Measurements from ENCODE around the gene CEL.
"Not testable (repeated sequence)": the region's sequence is repeated elsewhere in the genome, so short reads cannot be mapped to it uniquely, and the experiment has no call there.

The CEL gene

GRCh38 chr9:133046900-133047295 lies 14.9 kb upstream of the CEL start:
- DNase-seq (ENCODE audit: low read depth in 2 of 2), result no peak

GRCh38 chr9:133048595-133048994 lies 13.2 kb upstream of the CEL start:
- DNase-seq (ENCODE audit: low read depth in 2 of 2), result no peak

- DNase-seq (ENCODE audit: low read depth in 2 of 2), result no peak
Measured at GRCh38 chr9:133049043-133049442, 12.7 kb upstream of the CEL start.

DNA sequence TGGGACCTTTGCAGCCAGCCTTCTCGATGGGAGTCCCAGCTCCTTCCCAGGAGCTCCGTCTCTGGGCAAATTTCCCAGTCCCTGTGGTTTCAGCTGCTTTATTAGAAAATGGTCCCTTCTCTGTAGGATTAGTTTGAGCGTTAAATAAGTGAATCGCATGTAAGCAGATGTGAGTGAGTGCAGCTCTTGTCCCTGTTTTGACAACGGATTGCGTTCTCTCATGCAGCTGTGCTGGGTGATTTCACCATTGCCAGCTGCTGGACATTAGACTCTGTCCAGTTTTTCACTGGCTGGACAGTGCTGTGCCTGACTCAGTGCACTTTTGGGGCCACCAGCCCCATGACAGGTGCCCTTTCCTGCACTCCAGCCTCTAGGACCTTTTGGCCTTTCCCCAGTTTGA lies 11.6 kb upstream of the CEL start:
- DNase-seq (ENCODE audit: low read depth in 2 of 2), result no peak

GRCh38 chr9:133050781-133051180 lies 11.0 kb upstream of the CEL start:
- DNase-seq (ENCODE audit: low read depth in 2 of 2), result no peak

DNA sequence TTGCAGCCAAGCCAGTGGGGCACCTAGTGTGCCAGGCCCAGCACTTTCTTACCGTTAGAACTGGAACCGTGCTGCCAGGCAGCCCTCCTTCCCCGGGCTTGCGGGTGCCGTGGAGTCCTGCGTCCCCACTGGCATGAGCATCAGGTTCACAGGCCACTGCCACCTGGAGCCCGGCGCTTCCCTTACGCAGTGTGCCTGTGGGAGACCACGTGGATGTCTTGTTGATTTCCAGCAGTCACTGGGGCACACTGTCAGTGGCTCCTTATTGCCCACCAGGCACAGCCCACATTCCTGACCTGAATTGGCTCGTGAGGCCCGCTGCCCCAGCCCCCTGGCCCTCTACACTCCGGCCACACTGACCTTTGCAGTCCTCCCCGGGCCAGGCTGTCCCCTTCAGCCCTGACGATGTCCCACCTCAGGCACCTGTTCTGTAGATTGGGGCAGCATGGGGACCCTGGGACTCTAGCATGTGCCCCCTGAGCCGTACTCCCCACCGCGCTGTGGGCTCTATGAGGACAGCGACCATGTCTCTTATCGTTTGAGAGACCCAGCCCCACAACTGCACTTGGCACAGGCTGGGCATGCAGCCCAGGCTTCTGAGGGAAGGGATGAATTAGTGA lies 10.4 kb upstream of the CEL start:
- DNase-seq (ENCODE audit: low read depth in 2 of 2), result no peak

DNA sequence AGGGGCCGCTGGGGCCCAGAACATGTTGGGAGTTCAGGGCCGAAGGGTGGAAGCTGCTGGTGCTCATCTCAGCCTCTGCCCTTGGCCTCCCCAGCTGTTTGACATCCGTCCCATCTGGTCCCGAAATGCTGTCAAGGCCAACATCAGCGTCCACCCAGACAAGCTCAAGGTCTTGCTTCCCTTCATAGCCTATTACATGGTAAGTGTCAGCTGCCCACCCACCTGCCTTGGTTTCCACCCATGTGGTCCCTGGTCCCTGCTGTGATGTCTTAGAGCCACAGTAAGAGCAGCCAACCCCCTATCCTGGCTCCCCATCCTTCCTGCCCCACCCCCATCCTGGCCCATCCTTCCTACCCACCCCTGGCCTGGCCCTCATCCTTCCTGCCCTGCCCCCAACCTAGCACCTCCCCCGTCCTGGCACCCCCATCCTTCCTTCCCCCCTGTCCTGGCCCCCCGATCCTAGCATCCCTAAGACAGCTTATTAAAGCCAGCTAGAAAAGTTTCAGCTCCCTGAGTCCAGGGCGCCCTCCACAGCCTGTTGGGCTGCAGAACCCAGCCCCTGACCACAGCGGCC lies 9.7 kb upstream of the CEL start:
- DNase-seq (ENCODE audit: low read depth in 2 of 2), result no peak

DNA sequence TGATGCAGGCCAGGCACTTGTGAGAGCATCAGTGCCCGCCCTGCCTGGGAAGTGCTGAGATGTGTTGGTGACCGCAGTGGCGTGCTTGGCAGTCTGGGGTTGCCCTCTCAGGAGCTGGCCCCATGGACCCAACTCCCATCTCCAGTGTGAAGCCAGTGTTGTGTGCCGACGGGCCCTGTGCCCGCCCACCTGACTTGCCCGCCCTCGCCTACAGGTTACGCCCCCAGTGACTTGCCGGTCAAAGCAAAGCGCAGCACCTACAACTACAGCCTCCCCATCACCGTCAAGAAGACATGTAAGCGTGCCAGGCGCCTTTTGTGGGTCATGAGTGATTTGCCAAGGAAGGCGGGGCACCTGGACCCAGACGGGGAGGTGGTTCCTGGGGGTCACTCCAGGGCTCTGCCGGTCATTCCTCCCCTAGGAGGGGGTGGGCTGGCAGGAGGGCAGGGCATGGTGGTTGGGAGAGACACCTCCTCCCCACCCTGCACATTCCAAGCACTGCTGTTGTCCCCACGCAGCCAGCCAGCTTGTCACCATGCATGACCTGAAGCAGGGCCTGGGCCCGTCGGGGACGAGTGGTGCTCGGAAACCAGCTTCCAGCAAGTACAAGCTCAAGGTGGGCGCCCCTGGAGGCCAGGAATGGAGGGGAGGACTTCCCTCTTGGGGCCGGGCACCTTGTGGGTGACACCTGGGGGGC lies 7.4 kb upstream of the CEL start:
- DNase-seq (ENCODE audit: low read depth in 2 of 2), result no peak

DNA sequence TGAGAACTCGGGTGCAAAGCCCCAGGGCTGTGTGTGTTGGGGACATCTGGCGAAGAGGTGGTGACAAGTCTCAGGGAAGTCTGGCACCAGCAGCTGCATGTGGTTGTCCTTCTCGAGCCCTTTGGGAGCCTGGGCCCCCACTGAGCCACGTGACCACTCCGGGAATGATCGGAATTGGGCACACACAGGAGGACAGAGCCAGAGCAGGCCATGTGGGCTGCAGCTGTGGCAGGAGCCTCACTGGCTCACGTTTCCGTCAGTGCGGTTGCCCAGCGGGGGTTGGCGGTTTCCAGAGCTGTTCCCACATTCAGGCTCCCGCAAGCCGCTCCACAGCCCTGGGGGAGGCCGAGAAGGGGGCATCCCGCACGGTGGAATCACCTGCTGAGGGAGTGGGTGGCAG lies 6.8 kb upstream of the CEL start:
- peak; percentile 80 to 83 for DNase-seq (ENCODE audit: low read depth in 2 of 2)

- DNase-seq (ENCODE audit: low read depth in 2 of 2), result no peak
Measured at GRCh38 chr9:133055788-133056420, 5.9 kb upstream of the CEL start.

DNA sequence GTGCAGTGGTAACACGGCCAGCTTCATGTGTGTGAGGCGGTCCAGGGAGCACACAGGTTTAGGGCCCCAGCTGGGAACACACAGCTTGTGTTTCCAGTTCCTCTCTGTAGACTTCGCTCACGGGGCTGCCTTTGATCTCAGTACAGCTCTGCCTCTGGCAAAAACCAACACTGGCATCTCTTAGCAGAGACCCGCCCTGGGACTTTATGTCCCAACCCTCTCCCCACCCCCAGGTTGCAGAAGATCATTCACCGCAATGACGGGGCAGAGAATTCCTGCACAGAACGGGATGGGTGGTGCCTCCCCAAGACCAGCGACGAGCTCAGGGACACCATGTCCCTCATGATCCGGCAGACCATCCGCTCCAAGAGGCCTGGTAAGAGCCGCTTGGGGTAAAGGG lies 5.2 kb upstream of the CEL start:
- no peak for DNase-seq (ENCODE audit: low read depth in 2 of 2)

DNA sequence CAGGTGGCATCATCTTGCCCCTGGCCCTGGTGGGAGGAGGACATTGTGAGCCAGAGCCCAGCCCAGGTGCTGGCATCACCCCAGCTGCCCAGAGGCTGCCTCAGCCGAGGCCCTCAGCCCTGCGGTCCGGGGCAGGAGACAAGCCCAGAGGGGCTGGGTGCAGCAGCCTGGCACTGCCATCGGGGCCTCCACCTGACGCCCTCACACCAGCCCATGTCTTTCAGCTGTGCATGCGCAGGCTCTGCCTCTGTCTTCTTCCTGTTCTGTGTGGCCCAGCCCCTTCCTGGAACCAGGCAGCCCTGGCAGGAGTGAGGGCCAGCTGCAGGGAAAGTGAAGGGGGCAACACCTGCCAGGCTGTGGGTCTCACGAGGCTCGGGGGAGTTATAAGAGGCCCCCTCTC lies 4.8 kb upstream of the CEL start:
- no peak for DNase-seq (ENCODE audit: low read depth in 2 of 2)

GRCh38 chr9:133057553-133057952 lies 4.2 kb upstream of the CEL start:
- no peak for DNase-seq (ENCODE audit: low read depth in 2 of 2)

GRCh38 chr9:133058071-133058470 lies 3.7 kb upstream of the CEL start:
- DNase-seq (ENCODE audit: low read depth in 2 of 2), result no peak

DNA sequence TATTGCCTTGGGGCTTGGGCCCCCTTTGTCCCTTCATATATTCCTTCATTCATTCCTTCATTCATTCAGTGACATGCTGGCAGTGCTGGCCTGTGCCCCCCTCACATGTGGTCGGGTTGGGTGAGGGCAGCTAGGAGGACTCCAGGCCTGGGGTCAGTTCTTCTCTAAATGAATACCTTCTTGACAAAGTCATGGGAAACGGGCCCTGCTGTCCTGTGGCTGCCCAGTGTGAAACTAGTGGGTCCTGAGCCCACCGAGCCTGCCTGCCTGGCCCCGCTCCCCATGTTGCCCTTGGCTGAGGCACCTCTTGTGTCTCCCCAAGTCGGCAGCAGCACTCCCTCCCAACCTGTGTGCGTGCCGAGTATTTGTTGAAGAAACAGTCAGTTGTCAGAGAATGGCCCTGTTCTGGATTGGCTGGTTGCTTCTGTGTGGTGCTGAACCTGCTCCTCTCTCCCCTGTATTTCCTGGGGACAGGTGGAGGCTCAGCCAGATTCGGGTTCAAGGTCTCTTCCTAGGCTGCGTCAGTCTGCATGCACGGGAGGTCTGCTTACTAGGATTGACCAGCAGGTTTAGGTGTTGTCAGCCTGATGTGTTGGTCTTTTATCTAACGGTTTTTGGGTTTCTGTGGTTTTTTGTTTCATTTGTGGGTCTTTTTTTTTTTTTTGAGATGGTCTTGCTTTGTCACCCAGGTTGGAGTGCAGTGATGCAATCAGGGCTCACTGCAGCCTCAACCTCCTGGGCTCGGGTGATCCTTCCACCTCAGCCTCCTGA lies 3.0 kb upstream of the CEL start:
- no peak for DNase-seq (ENCODE audit: low read depth in 2 of 2)

GRCh38 chr9:133059623-133060022 lies 2.2 kb upstream of the CEL start:
- no peak for DNase-seq (ENCODE audit: low read depth in 2 of 2)

GRCh38 chr9:133060417-133060841 lies 1.4 kb upstream of the CEL start:
- no peak for DNase-seq (ENCODE audit: low read depth in 2 of 2)

GRCh38 chr9:133061019-133061763 lies 590 bp upstream of the CEL start:
- not testable (repeated sequence) for DNase-seq (ENCODE audit: low read depth in 2 of 2)

DNA sequence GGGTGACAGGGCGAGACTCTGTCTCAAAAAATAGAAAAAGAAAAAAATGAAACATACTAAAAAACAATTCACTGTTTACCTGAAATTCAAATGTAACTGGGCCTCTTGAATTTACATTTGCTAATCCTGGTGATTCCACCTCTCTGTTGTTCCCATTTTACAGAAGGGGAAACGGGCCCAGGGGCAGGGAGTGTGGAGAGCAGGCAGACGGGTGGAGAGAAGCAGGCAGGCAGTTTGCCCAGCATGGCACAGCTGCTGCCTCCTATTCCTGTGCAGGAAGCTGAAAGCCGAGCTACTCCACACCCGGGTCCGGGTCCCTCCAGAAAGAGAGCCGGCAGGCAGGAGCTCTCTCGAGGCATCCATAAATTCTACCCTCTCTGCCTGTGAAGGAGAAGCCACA lies 788 bp downstream of the CEL start:
- not testable (repeated sequence) for DNase-seq (ENCODE audit: low read depth in 2 of 2)

DNA sequence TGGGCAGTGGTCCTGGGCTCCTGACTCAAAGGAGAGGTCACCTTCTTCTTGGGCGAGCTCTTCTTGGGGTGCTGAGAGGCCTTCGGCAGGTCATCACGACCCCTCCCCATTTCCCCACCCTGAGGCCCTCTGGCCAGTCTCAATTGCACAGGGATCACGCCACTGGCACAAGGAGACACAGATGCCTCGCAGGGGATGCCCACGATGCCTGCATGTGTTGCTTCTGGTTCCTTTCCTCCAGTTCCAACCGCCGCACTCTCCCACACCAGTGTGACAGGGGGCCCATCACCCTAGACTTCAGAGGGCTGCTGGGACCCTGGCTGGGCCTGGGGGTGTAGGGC lies 1.3 kb downstream of the CEL start:
- no peak for DNase-seq (ENCODE audit: low read depth in 2 of 2)

- no peak for DNase-seq (ENCODE audit: low read depth in 2 of 2)
Measured at GRCh38 chr9:133063500-133064231, 1.9 kb downstream of the CEL start.
